Esophagus muscularis mucosa (tissue), 4 donors: ENCODE measurements around the gene FFAR1. TPM values are rescaled to one million over a fixed set of nuclear protein-coding genes. Genes with fewer than 3 reads are reported as not detected.

ENCODE experiments used
- DNase-seq: peaks from one replicate; pipeline ENCODE4 v3.0.0-alpha.2; 2017; ENCODE audit errors: extremely low spot score
- H3K27ac ChIP-seq, 4 donors: fragments of 200-600 bp; sonication (generic); replicated peaks in 1 of 4; 1 replicate in 3 of 4; 2 replicates in 1 of 4; pipeline ENCODE4 v1.5.1; 2016 to 2019; ENCODE audit warnings: mild to moderate bottlenecking in 1 of 4
- H3K27me3 ChIP-seq, 4 donors: fragments of 200-600 bp; sonication (generic); one replicate each; pipeline versions ENCODE4 v1.5.1 to v1.6.0; 2016 to 2019
- H3K36me3 ChIP-seq, 4 donors: fragments of 200-600 bp; sonication (generic); one replicate each; pipeline ENCODE4 v1.5.1; 2016 to 2019
- H3K4me1 ChIP-seq, 4 donors: fragments of 200-600 bp; sonication (generic); one replicate each; pipeline ENCODE4 v1.5.1; 2016 to 2019
- H3K4me3 ChIP-seq, 4 donors: fragments of 200-600 bp; sonication (generic); 1 replicate in 2 of 4; 2 replicates in 2 of 4; pipeline ENCODE4 v1.5.1; 2016 to 2019; ENCODE audit warnings: mild to moderate bottlenecking in 4 of 4, moderate library complexity in 1 of 4
- H3K9me3 ChIP-seq, 4 donors: fragments of 200-600 bp; sonication (generic); 1 replicate in 3 of 4; 2 replicates in 1 of 4; pipeline ENCODE4 v1.5.1; 2016 to 2019
- CTCF ChIP-seq, 3 experiments: fragments of 200-600 bp in 2 of 3; fragments of 450-650 bp in 1 of 3; sonication (generic) in 2 of 3; IDR thresholded peaks; one replicate each; pipeline ENCODE4 v1.5.1; 2017 to 2019; ENCODE audit warnings: antibody characterized with exemption in 3 of 3, mild to moderate bottlenecking in 2 of 3, moderate library complexity in 1 of 3
- EP300 ChIP-seq: sonication (generic); formaldehyde crosslinking; IDR thresholded peaks from one replicate; pipeline ENCODE4 v1.6.1; 2017; ENCODE audit warnings: antibody characterized with exemption
- POLR2A ChIP-seq: fragments of 450-650 bp; IDR thresholded peaks from one replicate; pipeline ENCODE4 v1.6.1; 2017; ENCODE audit warnings: antibody characterized with exemption, moderate library complexity, mild to moderate bottlenecking, low read depth
- POLR2AphosphoS5 ChIP-seq, 2 donors: sonication (generic); formaldehyde crosslinking; IDR thresholded peaks; one replicate each; pipeline ENCODE4 v1.6.1; 2017; ENCODE audit warnings: antibody characterized with exemption in 2 of 2
- WGBS: methylation state at CpG from one replicate; pipeline ENCODE4 v1.1.5; 2018; 5-methylcytosine and 5-hydroxymethylcytosine counted together
- intact Hi-C: fragments of 100-400 bp; cut with DNase I; formaldehyde crosslinking; loops from one replicate; pipeline ENCODE4 v1.15.1; 2023
- total RNA-seq, 4 donors: library from RNA; depleted of rRNA; stranded (reverse); fragments of >200 nt; gene quantifications; one replicate each; pipeline versions ENCODE4 v1.1.0 to v1.2.1, GENCODE V29; 2016

The FFAR1 gene
- total RNA-seq, 4 donors from 2014 or later = not detected

DNA sequence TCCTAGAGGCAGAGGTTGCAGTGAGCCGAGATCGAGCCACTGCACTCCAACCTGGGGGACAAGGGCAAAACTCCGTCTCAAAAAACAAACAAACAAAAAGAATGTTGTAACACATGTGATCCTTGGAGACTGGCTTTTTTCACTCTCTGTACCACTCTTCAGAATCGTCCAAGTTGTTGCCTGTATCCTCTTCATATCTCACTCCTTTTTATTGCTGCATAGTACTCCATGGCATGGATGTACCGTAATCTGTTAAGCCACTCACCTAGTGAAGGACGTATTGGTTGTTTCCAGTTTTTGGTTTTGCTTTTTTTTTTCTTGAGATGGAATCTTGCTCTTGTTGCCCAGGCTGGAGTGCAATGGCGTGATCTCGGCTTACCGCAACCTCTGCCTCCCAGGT lies 25.7 kb upstream of the FFAR1 start:
- TF ChIP-seq POLR2A = no peak
- TF ChIP-seq CTCF (IDR thresholded peaks at IDR 0.05) = no peak
- no peak for TF ChIP-seq EP300
- no peak for TF ChIP-seq POLR2AphosphoS5 (IDR thresholded peaks at IDR 0.05)
- H3K9me3 ChIP-seq = peaks cover 0 to 10% (median 5%) of the 10 kb centered on the region in 4 donors
- WGBS = 96% methylated on average over 9 of the region's 9 CpGs
- H3K4me3 ChIP-seq = no peak overlapping the region
- H3K4me1 ChIP-seq = peaks cover 0 to 8% (median 0%) of the 10 kb centered on the region in 4 donors
- no peak overlapping the region for H3K27ac ChIP-seq
- DNase-seq = no peak
- no peaks in the 10 kb centered on the region for H3K36me3 ChIP-seq
- intact Hi-C loops = no loop called here
- peaks cover 0 to 20% (median 0%) of the 10 kb centered on the region in 4 donors for H3K27me3 ChIP-seq

DNA sequence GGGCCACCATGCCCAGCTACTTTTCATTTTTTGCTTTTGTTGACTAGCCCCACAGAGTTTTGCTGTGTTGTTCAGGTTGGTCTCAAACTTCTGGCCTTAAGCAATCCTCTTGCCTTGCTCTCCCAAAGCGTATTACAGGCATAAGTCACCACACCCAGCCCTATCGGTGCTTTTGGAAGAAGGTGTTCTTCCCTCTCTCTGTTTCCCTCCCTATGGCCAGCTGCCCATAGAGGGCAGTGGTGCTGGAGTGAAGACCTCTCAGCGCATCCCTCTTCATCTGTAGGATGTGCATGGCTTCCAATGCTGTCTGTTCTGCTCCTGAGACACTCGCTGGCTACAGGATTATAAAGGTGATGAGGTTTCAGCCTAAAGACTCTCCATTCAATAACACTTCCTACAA lies 20.1 kb upstream of the FFAR1 start:
- no peak for DNase-seq
- Histone ChIP-seq H3K4me1 (no peaks in the 10 kb centered on the region), H3K27me3 (peaks cover 0 to 48% (median 0%) of the 10 kb centered on the region in 4 donors), H3K4me3 (no peak overlapping the region), H3K36me3 (no peaks in the 10 kb centered on the region), H3K9me3 (no peaks in the 10 kb centered on the region), H3K27ac (no peak overlapping the region)
- TF ChIP-seq POLR2AphosphoS5 (IDR thresholded peaks at IDR 0.05) = no peak
- no peak for TF ChIP-seq EP300
- WGBS = 74% methylated on average over 4 of the region's 4 CpGs
- intact Hi-C loops = no loop called here

GRCh38 chr19:35328851-35329285 lies 18.8 kb upstream of the FFAR1 start, which contains the start of gene CD22:
Gene CD22 (plus strand): TSS chr19:35329187. CDS start chr19:35332041, 2,854 bp downstream.
- 83% methylated on average over 12 of the region's 12 CpGs for WGBS
- Histone ChIP-seq H3K36me3 (no peaks in the 10 kb centered on the region), H3K27me3 (peaks cover 0 to 60% (median 0%) of the 10 kb centered on the region in 4 donors)

DNA sequence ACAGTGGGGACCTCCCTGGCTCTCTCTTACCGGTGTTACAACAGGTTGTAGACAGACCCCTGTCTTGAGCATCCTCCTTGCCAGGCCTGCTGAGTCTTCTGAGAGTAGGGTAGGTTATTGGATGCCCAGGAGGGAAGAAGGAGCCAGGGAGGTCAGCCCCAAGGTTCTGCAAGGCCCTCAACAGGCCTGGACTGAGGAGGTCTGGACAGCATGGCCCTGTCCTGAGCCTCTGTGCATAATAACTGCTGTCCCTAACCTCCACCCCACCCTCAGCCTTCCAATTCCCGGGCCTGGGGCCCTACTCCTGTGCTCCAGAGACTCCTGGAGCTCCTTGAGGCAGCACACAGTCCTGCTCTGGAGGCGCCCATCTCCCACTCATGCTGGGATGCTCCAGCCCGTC lies 18.4 kb upstream of the FFAR1 start:
- intact Hi-C loops = no loop called here
- no peaks in the 10 kb centered on the region for H3K4me1 ChIP-seq
- 86% methylated on average over 4 of the region's 4 CpGs for WGBS
- H3K27me3 ChIP-seq = peaks cover 0 to 65% (median 0%) of the 10 kb centered on the region in 4 donors
- no peak overlapping the region for H3K27ac ChIP-seq
- H3K4me3 ChIP-seq = no peak overlapping the region
- DNase-seq = no peak
- H3K36me3 ChIP-seq = no peaks in the 10 kb centered on the region
- TF ChIP-seq POLR2AphosphoS5 (IDR thresholded peaks at IDR 0.05) (no peak), CTCF (IDR thresholded peaks at IDR 0.05) (no peak), EP300 (no peak), POLR2A (no peak)
- no peaks in the 10 kb centered on the region for H3K9me3 ChIP-seq

More at GRCh38 chr19:35328851-35329285, 18.8 kb upstream of the FFAR1 start, which contains the start of gene CD22:
- Histone ChIP-seq H3K9me3 (no peaks in the 10 kb centered on the region), H3K27ac (no peak within 1 kb of the TSS), H3K4me1 (no peaks in the 10 kb centered on the region), H3K4me3 (no peak within 1 kb of the TSS)
- TF ChIP-seq EP300 (no peak), CTCF (IDR thresholded peaks at IDR 0.05) (no peak)
- DNase-seq = no peak
- intact Hi-C loops = no loop called here

- 56% methylated on average over 7 of the region's 7 CpGs for WGBS
- no peak overlapping the region for H3K27ac ChIP-seq
- peaks cover 0 to 67% (median 0%) of the 10 kb centered on the region in 4 donors for H3K27me3 ChIP-seq
- TF ChIP-seq POLR2A (no peak), POLR2AphosphoS5 (IDR thresholded peaks at IDR 0.05) (no peak), CTCF (IDR thresholded peaks at IDR 0.05) (no peak), EP300 (no peak)
- H3K4me1 ChIP-seq = no peaks in the 10 kb centered on the region
- no peaks in the 10 kb centered on the region for H3K9me3 ChIP-seq
- H3K4me3 ChIP-seq = no peak overlapping the region
- no peak for DNase-seq
- H3K36me3 ChIP-seq = no peaks in the 10 kb centered on the region
- intact Hi-C loops = no loop called here
These were observed 17.2 kb upstream of the FFAR1 start for GRCh38 chr19:35330475-35330874.
